NCI-H1048 (cell line): ENCODE measurements around the gene TMC7.
"Not testable (repeated sequence)": the region's sequence is repeated elsewhere in the genome, so short reads cannot be mapped to it uniquely, and the experiment has no call there.

Experiments used
- DNase-seq: peaks from one replicate; lab custom pipeline; 2025; lab: John Stamatoyannopoulos, UW

The TMC7 gene

GRCh38 chr16:18983565-18984434 lies at the start of gene TMC7:
Gene TMC7, plus strand, starts transcription at chr16:18983934. Its CDS starts 130 bp downstream, at chr16:18984064.
- no peak for DNase-seq

GRCh38 chr16:18936727-18937340 lies 46.9 kb upstream of the TMC7 start:
- DNase-seq, result no peak

DNA sequence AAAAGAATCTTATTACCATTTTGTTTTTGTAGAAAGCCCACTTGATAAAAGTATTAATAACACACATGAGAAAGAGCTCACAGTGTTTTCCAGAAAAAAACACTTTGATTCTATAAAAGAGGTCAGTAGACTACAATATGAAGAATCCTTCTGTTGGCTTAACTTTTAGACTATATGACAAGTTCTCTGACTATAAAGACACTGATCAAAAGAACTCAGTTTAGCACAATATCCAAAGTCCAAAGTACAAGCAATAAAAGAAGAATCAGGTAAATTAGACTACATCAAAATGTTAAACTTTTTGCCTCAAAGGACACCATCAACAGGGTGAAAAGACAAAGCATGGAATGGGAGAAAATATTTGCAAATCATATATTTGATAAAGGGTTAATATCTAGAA lies 46.3 kb upstream of the TMC7 start:
- DNase-seq, result no peak

GRCh38 chr16:18938986-18939385 lies 44.7 kb upstream of the TMC7 start:
- no peak for DNase-seq

GRCh38 chr16:18941471-18941870 lies 42.3 kb upstream of the TMC7 start:
- DNase-seq, result no peak

DNA sequence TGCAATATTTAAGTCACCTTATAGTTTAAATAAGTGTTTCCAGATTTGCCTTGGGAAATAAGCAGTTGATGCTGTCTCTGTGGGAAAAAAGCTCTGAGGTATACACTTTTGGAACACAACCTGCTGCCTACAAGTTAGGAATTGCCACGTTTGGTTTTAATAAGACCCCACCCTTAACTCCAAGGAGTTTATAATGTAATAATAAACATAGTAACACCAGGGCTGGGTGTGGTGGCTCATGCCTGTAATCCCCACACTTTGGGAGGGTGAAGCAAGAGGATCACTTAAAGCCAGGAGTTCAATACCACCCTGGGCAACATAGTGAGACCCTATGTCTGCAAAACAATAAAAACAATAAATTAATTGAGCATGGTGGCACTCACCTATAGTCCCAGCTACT lies 41.7 kb upstream of the TMC7 start:
- no peak for DNase-seq

DNA sequence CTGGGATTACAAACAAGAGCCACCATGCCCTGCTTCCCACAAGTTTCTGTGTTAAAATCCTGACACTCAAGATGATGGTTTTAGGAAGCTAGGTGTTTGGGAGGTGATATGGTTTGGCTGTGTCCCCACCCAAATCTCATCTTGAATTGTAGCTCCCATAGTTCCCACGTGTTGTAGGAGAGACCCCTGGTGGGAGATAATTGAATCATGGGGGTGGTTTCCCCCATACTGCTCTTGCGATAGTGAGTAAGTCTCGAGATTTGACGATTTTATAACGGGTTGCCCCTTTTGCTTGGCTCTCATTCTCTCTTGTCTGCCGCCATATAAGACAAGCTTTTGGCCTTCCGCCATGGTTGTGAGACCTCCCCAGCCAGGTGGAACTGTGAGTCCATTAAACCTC lies 40.3 kb upstream of the TMC7 start:
- no peak for DNase-seq

- no peak for DNase-seq
These were observed 38.5 kb upstream of the TMC7 start for GRCh38 chr16:18945233-18945632.

GRCh38 chr16:18948372-18949020 lies 35.2 kb upstream of the TMC7 start:
- no peak for DNase-seq

DNA sequence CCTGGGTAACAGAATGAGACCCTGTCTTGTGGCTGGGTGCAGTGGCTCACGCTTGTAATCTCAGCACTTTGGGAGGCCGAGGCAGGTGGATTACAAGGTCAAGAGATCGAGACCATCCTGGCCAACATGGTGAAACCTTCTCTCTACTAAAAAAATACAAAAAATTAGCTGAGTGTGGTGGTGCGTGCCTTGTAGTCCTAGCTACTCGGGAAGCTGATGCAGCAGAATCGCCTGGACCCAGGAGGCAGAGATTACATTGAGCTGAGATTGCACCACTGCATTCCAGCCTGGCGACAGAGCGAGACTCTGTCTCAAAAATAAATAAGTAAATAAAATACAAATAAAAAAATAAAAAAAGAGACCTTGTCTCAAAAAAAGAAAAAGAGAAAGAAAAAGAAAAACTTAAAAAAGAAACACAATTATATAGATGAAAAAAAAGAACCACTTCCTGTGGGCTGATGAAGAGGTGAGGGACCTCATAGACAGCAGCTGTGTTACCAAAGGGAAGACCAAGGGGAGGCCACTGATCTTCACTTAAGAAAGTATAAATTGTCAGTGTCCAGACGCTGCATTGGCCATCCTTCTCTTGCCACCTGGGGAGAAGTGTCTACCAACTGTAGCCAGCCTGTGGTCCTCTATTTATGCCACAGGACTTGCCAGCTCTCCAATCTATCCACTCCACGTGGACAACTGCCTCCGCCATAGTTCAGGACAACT lies 33.1 kb upstream of the TMC7 start:
- DNase-seq, result no peak

- DNase-seq, result no peak
These were observed 30.2 kb upstream of the TMC7 start for GRCh38 chr16:18953547-18953946.

DNA sequence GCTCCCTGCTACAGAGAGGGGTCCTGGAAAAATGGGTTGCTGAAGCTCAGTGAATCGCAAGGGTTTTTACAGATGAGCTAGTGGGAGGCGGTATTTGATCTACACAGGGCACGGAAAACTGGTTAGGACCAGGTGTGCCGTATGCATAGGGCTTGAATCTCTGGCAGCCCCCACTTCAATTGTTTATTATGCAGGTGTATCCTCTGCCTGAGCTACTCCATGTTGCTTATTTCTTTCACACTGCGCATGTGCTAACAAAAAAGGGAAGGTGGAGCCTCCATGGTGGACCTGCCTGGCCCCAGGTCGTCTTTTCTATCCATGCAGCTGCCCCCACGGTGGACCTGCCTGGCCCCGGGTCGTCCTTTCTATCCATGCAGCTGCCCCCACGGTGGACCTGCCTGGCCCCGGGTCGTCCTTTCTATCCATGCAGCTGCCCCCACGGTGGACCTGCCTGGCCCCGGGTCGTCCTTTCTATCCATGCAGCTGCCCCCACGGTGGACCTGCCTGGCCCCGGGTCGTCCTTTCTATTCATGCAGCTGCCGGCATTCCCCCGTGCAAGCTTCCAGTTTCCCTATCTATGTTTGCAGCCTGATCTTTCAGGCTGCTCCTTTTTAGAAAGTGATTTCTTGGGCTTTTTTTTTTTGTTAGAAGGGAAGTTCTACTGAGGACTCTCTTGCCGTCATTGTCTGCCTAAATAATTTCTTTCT lies 27.7 kb upstream of the TMC7 start:
- not testable (repeated sequence) for DNase-seq

GRCh38 chr16:18956658-18957241 lies 27.0 kb upstream of the TMC7 start:
- DNase-seq, result not testable (repeated sequence)

DNA sequence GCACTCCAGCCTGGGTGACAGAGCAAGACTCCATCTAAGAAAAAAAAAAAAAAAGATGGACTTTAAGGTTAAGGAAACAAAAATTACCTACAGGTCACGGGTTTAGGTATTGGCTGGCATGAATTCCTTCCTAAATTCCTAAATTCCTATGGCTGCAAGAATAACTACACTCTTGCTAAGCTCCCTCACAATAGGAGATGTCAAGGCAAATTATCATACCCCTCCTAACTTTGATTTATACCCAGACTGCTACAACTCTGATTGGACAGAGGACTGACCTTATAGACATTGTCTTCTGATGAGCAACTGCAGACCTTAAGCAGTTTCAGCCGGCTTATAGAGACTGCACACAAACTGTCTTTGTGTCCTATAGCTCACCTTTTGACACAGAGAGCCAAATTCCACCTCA lies 25.1 kb upstream of the TMC7 start:
- no peak for DNase-seq

- DNase-seq, result no peak
These were observed 24.7 kb upstream of the TMC7 start for GRCh38 chr16:18959031-18959505.

DNA sequence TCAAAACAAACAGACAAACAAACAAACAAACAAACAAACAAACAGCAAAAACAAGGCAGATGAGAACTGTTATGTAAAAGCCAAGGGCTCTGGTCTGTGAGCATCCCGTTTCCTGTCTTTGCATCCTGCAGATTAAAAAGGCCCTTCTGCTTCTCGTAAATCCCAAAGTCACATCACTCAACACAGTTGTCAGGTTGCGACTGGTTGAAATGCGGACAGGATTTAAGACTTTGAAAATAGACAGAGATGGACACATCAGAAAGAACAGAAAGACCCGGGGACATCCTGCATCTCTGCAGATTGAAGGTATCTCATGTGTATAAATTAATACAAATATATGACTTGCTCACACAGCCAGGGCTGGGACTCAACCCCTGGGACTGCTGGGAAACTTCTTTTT lies 18.2 kb upstream of the TMC7 start:
- no peak for DNase-seq

DNA sequence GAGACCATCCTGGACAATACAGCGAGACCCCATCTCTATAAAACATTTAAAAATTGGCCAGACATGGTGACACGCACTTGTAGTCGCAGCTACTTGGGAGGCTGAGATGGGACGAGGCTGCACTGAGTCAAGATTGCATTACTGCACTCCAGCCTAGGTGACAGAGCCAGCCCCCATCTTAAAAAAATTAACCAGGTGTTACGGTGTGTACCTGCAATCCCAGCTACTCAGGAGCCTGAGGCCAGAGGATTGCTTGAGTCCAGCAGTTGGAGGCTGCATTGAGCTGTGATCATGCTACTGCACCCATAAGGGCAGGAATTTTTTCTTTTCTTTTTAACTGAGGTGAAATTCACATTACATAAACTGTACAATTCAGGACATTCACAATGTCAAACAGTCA lies 16.9 kb upstream of the TMC7 start:
- DNase-seq, result no peak

DNA sequence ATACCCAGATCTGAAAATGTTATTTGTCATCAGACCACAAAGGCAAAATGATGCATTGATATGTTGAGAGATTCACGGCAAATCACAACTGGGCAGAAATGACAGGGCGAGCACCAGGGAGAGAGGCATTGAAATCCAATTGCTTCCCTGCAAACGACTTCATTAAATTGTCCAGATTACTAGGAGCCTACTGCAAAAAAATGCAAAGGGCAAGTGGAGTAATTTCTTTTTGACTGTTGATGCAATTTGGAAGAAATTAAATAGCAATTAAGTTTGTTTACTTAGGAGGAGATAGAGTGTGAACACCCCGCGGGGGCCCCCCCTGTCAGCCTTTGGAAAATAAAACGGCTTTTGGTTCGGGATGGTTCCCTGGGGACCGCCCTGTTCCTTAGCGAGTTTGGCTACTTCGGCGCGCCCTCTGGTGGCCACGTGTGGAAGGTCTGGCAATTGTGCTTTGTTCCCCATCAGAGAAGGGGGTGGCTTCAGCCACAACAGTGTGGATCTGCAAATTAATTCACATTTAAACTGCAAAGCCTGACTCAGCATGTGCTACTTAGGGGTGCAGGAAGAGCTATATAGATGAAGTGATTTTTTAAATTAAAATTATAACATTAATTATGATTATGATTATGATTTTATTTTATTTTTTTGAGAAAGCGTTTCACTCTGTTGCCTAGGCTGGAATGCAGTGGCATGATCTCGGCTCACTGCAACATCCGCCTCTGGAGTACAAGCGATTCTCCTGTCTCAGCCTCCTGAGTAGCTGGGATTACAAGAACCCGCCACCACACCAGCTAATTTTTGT lies 14.5 kb upstream of the TMC7 start:
- DNase-seq, result no peak

GRCh38 chr16:18969855-18970240 lies 13.9 kb upstream of the TMC7 start:
- no peak for DNase-seq

DNA sequence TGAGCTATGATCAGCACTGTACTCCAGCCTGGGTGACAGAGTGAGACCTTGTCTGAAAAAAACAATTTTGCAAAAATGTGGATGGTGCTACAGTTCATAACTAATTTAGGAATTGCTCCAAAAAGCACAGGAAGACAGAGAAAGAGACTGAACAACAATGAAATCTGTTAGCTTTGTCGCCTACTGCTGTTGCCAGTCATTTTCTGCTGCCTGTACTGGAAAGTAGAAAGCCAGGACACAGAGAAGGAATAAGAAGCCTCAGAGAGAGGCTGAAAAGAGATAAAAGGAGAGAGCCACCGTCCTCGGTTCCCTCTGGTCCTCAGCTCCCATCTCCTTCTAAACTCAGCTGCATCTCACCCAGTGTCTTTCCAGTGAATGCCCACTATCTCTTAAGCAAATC lies 8.6 kb upstream of the TMC7 start:
- no peak for DNase-seq
